ENCODE data around the gene MLLT3. TPM values are rescaled to one million over a fixed set of nuclear protein-coding genes. Genes with fewer than 3 reads are reported as not detected.

The MLLT3 gene
- polyA plus RNA-seq, 4 donors = 24.2 to 35.4 (median 30.9) TPM

- DNase-seq (ENCODE audit: low read depth in 4 of 4, low spot score in 2 of 4) = no peak
These were observed 60.2 kb downstream of the MLLT3 start for GRCh38 chr9:20562051-20562450.

GRCh38 chr9:20561531-20561930 is 60.8 kb downstream of the MLLT3 start:
- DNase-seq (ENCODE audit: low read depth in 4 of 4, low spot score in 2 of 4) = no peak

- DNase-seq (ENCODE audit: low read depth in 4 of 4, low spot score in 2 of 4) = no peak
These were observed 62.9 kb downstream of the MLLT3 start for GRCh38 chr9:20559231-20559890.

GRCh38 chr9:20558566-20559016 is 63.7 kb downstream of the MLLT3 start:
- DNase-seq (ENCODE audit: low read depth in 4 of 4, low spot score in 2 of 4) = no peak

GRCh38 chr9:20557890-20558565 is 64.3 kb downstream of the MLLT3 start:
- no peak for DNase-seq (ENCODE audit: low read depth in 4 of 4, low spot score in 2 of 4)

- no peak for DNase-seq (ENCODE audit: low read depth in 4 of 4, low spot score in 2 of 4)
These were observed 65.0 kb downstream of the MLLT3 start for GRCh38 chr9:20557285-20557684.

GRCh38 chr9:20553558-20554149 is 68.6 kb downstream of the MLLT3 start:
- no peak for DNase-seq (ENCODE audit: low read depth in 4 of 4, low spot score in 2 of 4)

- DNase-seq (ENCODE audit: low read depth in 4 of 4, low spot score in 2 of 4) = no peak
These were observed 69.3 kb downstream of the MLLT3 start for GRCh38 chr9:20552874-20553557.

GRCh38 chr9:20551835-20552234 is 70.5 kb downstream of the MLLT3 start:
- DNase-seq (ENCODE audit: low read depth in 4 of 4, low spot score in 2 of 4) = peak in 1 of 4 donors; percentile 33

GRCh38 chr9:20551236-20551635 is 71.1 kb downstream of the MLLT3 start:
- no peak for DNase-seq (ENCODE audit: low read depth in 4 of 4, low spot score in 2 of 4)

- DNase-seq (ENCODE audit: low read depth in 4 of 4, low spot score in 2 of 4) = no peak
These were observed 72.0 kb downstream of the MLLT3 start for GRCh38 chr9:20550326-20550725.

- DNase-seq (ENCODE audit: low read depth in 4 of 4, low spot score in 2 of 4) = no peak
These were observed 73.2 kb downstream of the MLLT3 start for GRCh38 chr9:20549053-20549452.

GRCh38 chr9:20545023-20545622 is 77.2 kb downstream of the MLLT3 start:
- DNase-seq (ENCODE audit: low read depth in 4 of 4, low spot score in 2 of 4) = no peak

- DNase-seq (ENCODE audit: low read depth in 4 of 4, low spot score in 2 of 4) = no peak
These were observed 82.0 kb downstream of the MLLT3 start for GRCh38 chr9:20540169-20540863.

GRCh38 chr9:20538956-20539355 is 83.3 kb downstream of the MLLT3 start:
- no peak for DNase-seq (ENCODE audit: low read depth in 4 of 4, low spot score in 2 of 4)

GRCh38 chr9:20538092-20538491 is 84.2 kb downstream of the MLLT3 start:
- DNase-seq (ENCODE audit: low read depth in 4 of 4, low spot score in 2 of 4) = no peak

- no peak for DNase-seq (ENCODE audit: low read depth in 4 of 4, low spot score in 2 of 4)
These were observed 85.0 kb downstream of the MLLT3 start for GRCh38 chr9:20537294-20537693.

- DNase-seq (ENCODE audit: low read depth in 4 of 4, low spot score in 2 of 4) = peak in 1 of 4 donors; percentile 44
These were observed 89.7 kb downstream of the MLLT3 start for GRCh38 chr9:20532584-20532983.

GRCh38 chr9:20529837-20530236 is 92.5 kb downstream of the MLLT3 start:
- DNase-seq (ENCODE audit: low read depth in 4 of 4, low spot score in 2 of 4) = no peak

- no peak for DNase-seq (ENCODE audit: low read depth in 4 of 4, low spot score in 2 of 4)
These were observed 94.0 kb downstream of the MLLT3 start for GRCh38 chr9:20528253-20528652.
